Naive thymus-derived CD4-positive, alpha-beta T cell (primary cell): ENCODE results near the gene GFM1. TPM values are rescaled to one million over a fixed set of nuclear protein-coding genes. Genes with fewer than 3 reads are reported as not detected.

ENCODE experiments used
- ATAC-seq: fragments of 150-1000 bp; cut with Tn5 transposase; 2 replicates; pipeline ENCODE4 v1.10.0; 2021; ENCODE audit warnings: mild to moderate bottlenecking, moderate library complexity
- CTCF ChIA-PET: fragments of 350-600 bp; sonication (Branson Sonifier 250); formaldehyde crosslinking; loops from one replicate; lab custom pipeline; 2021; ENCODE audit warnings: antibody characterized with exemption; lab: Charles Lee
- POLR2A ChIA-PET: fragments of 350-600 bp; sonication (Branson Sonifier 250); formaldehyde crosslinking; loops from one replicate; lab custom pipeline; 2021; ENCODE audit warnings: antibody characterized with exemption, inconsistent platforms; lab: Charles Lee
- DNase-seq, 9 donors: peaks; one replicate each; pipeline versions ENCODE4 v3.0.0 to v3.0.0-alpha.2; 2020 to 2022; ENCODE audit warnings: mixed read lengths in 1 of 9
- H3K27ac ChIP-seq: one replicate; pipeline ENCODE4 v1.7.0; 2013; ENCODE audit warnings: mild to moderate bottlenecking, low read depth, low read length, moderate library complexity
- H3K27me3 ChIP-seq, 2 donors: one replicate each; pipeline ENCODE4 v1.7.0; 2013; ENCODE audit warnings: low read length in 2 of 2, mild to moderate bottlenecking in 2 of 2, moderate library complexity in 2 of 2; ENCODE audit not compliant: control insufficient read depth in 2 of 2, insufficient read depth in 2 of 2
- H3K36me3 ChIP-seq, 3 experiments: 1 replicate in 2 of 3; 2 replicates in 1 of 3; pipeline ENCODE4 v1.7.0; 2013; ENCODE audit warnings: low read length in 3 of 3, mild to moderate bottlenecking in 3 of 3, moderate library complexity in 1 of 3; ENCODE audit not compliant: insufficient read depth in 3 of 3, control insufficient read depth in 2 of 3
- H3K4me1 ChIP-seq, 2 donors: one replicate each; pipeline ENCODE4 v1.7.0; 2013; ENCODE audit warnings: low read length in 2 of 2, mild to moderate bottlenecking in 2 of 2, moderate library complexity in 1 of 2; ENCODE audit not compliant: control insufficient read depth in 2 of 2, insufficient read depth in 2 of 2
- H3K4me3 ChIP-seq: 2 replicates; pipeline ENCODE4 v1.7.0; 2013; ENCODE audit warnings: mild to moderate bottlenecking, low read length
- H3K9me3 ChIP-seq, 3 experiments: 1 replicate in 2 of 3; 2 replicates in 1 of 3; pipeline ENCODE4 v1.7.0; 2013; ENCODE audit warnings: low read length in 3 of 3; ENCODE audit not compliant: control insufficient read depth in 2 of 3
- H3K27ac Mint-ChIP-seq, 9 donors: one replicate each; pipeline ENCODE4 v1.8.0; 2020 to 2022; ENCODE audit warnings: mixed read lengths in 9 of 9, mild to moderate bottlenecking in 8 of 9, moderate library complexity in 5 of 9, inconsistent platforms in 2 of 9
- H3K27me3 Mint-ChIP-seq, 5 donors: one replicate each; pipeline ENCODE4 v1.8.0; 2021 to 2022; ENCODE audit warnings: mixed read lengths in 5 of 5, mild to moderate bottlenecking in 1 of 5
- H3K36me3 Mint-ChIP-seq, 5 donors: one replicate each; pipeline ENCODE4 v1.8.0; 2020 to 2022; ENCODE audit warnings: mixed read lengths in 5 of 5, mild to moderate bottlenecking in 3 of 5, inconsistent platforms in 1 of 5
- H3K4me1 Mint-ChIP-seq, 7 donors: one replicate each; pipeline ENCODE4 v1.8.0; 2020 to 2022; ENCODE audit warnings: mixed read lengths in 7 of 7, mild to moderate bottlenecking in 3 of 7, inconsistent platforms in 1 of 7
- H3K4me3 Mint-ChIP-seq, 10 donors: one replicate each; pipeline ENCODE4 v1.8.0; 2020 to 2022; ENCODE audit warnings: mild to moderate bottlenecking in 10 of 10, mixed read lengths in 10 of 10, moderate library complexity in 6 of 10, inconsistent platforms in 2 of 10
- H3K9me3 Mint-ChIP-seq, 11 donors: one replicate each; pipeline ENCODE4 v1.8.0; 2020 to 2022; ENCODE audit warnings: mixed read lengths in 11 of 11, mild to moderate bottlenecking in 4 of 11, inconsistent platforms in 1 of 11, moderate library complexity in 1 of 11
- intact Hi-C, 2 donors: fragments of 100-400 bp; cut with micrococcal nuclease; formaldehyde crosslinking; loops; one replicate each; pipeline ENCODE4 v1.15.1; 2023
- polyA plus RNA-seq, 2 donors: library from polyadenylated mRNA; unstranded; fragments of 300-500 nt; fragmentation: Illumina TruSeq; gene quantifications; one replicate each; pipeline ENCODE4 v1.2.3, GENCODE V29; 2021
- total RNA-seq, 6 experiments: library from RNA in 5 of 6; stranded (reverse) in 5 of 6; gene quantifications; 1 replicate in 5 of 6; 2 replicates in 1 of 6; pipeline ENCODE4 v1.2.3 and lab custom pipeline; 2021 to 2026

The GFM1 gene
- total and polyA plus RNA-seq, 7 experiments from 2014 or later, result 32.9 to 43.4 (median 41.1) TPM

- no peak for DNase-seq
- H3K9me3 Mint-ChIP-seq, result peaks cover 0 to 11% (median 3%) of the 10 kb centered on the region in 11 donors
- peaks cover 0 to 7% of the 10 kb centered on the region in 2 donors for H3K4me1 ChIP-seq
- H3K27ac Mint-ChIP-seq, result no peak overlapping the region
- ChIA-PET CTCF (interaction anchor here (2.6 kb wide), 1 partner anchor 11 kb away, joined by 10 read pairs; no protein-coding TSS in a partner anchor), POLR2A (no interaction called here)
- intact Hi-C loops, result no loop called here
- H3K36me3 ChIP-seq, result no peaks in the 10 kb centered on the region
- peaks cover 6 to 30% (median 17%) of the 10 kb centered on the region in 7 donors for H3K4me1 Mint-ChIP-seq
- peaks cover 0 to 4% (median 0%) of the 10 kb centered on the region in 3 experiments for H3K9me3 ChIP-seq
- H3K27ac ChIP-seq, result no peak overlapping the region
- H3K4me3 Mint-ChIP-seq, result no peak overlapping the region
- H3K27me3 Mint-ChIP-seq, result no peaks in the 10 kb centered on the region
- ATAC-seq, result no peak
- no peaks in the 10 kb centered on the region for H3K27me3 ChIP-seq
- H3K36me3 Mint-ChIP-seq, result peaks cover 0 to 21% (median 7%) of the 10 kb centered on the region in 5 donors
- no peak overlapping the region for H3K4me3 ChIP-seq
These were observed 94.8 kb downstream of the GFM1 start for GRCh38 chr3:158739078-158739477.

- DNase-seq (no peak), ATAC-seq (no peak)
- Mint-ChIP-seq H3K4me1 (peaks cover 6 to 30% (median 17%) of the 10 kb centered on the region in 7 donors), H3K9me3 (peaks cover 0 to 10% (median 3%) of the 10 kb centered on the region in 11 donors), H3K27me3 (no peaks in the 10 kb centered on the region), H3K27ac (no peak overlapping the region), H3K36me3 (peaks cover 4 to 27% (median 13%) of the 10 kb centered on the region in 5 donors), H3K4me3 (no peak overlapping the region)
- ChIA-PET CTCF (interaction anchor here (2.6 kb wide), 1 partner anchor 12 kb away, joined by 10 read pairs; no protein-coding TSS in a partner anchor), POLR2A (no interaction called here)
- H3K36me3 ChIP-seq, result no peaks in the 10 kb centered on the region
- H3K27ac ChIP-seq, result no peak overlapping the region
- no peaks in the 10 kb centered on the region for H3K27me3 ChIP-seq
- H3K4me3 ChIP-seq, result no peak overlapping the region
- intact Hi-C loops, result no loop called here
- H3K9me3 ChIP-seq, result peaks cover 0 to 4% (median 0%) of the 10 kb centered on the region in 3 experiments
- H3K4me1 ChIP-seq, result peaks cover 0 to 7% of the 10 kb centered on the region in 2 donors
These were observed 95.3 kb downstream of the GFM1 start for GRCh38 chr3:158739661-158740060.

Other genes with a start within 250 kb of the GFM1 start
- gene MLF1, start 73.3 kb upstream of the GFM1 start, total RNA-seq, result 1 to 10 TPM in 2 of 5 experiments, under 1 TPM in 2, not detected in 1; 0.56 to 3.6 (median 0.84) TPM
- gene MLF1, start 73.3 kb upstream of the GFM1 start, polyA plus RNA-seq, result under 1 TPM in 1 of 2 donors, not detected in 1; 0.85 TPM
- gene LXN, start 28.1 kb downstream of the GFM1 start, total RNA-seq, result 10 to 100 TPM in 1 of 5 experiments, 1 to 10 TPM in 4; 2.1 to 10.9 (median 6.0) TPM
- 10 to 100 TPM; 15.9 to 18.8 TPM for gene LXN, start 28.1 kb downstream of the GFM1 start, polyA plus RNA-seq
- not detected for gene RARRES1, start 87.9 kb downstream of the GFM1 start, total RNA-seq
- not detected for gene RARRES1, start 87.9 kb downstream of the GFM1 start, polyA plus RNA-seq
- 10 to 100 TPM; 24.6 to 66.0 (median 31.1) TPM for gene MFSD1, start 157.5 kb downstream of the GFM1 start, total RNA-seq
- 10 to 100 TPM; 52.9 to 54.6 TPM for gene MFSD1, start 157.5 kb downstream of the GFM1 start, polyA plus RNA-seq